ENCODE data around the gene L1CAM.

Gene L1CAM

DNA sequence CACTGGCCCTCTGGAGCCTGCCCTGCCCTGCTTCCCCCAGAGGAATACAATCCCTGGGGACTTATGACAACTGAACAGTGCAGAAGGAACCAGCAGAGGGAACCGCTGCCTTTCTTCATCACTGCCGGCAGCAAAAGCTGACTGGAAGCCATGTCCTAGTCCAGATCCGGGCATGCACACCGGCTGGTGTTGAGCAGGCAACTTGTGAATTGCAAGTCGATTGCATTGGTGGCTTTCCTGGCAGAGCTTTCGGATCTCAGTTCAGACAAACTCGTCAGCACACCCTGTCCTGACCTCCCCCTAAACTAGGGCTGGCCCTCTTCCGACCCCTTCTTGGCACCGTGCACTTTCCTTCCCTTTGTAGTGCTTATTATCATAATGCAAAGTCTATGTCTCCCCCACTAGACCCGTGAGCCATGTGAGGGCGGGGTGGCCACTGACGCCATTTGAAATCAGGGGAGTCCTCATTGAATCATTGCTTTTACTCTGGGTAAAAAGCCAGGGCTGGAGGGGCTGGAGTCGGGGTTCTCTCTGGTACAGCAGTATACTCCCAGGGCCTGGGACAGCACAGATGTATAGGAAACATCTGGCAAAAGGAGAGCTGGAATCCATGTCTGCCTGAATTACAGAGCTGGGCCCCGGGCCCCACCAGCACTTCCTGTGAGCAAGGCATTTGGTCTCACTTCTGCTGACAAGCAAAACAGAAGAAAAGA lies 38.3 kb upstream of the L1CAM start:
- FAIRE-seq, result no peak

DNA sequence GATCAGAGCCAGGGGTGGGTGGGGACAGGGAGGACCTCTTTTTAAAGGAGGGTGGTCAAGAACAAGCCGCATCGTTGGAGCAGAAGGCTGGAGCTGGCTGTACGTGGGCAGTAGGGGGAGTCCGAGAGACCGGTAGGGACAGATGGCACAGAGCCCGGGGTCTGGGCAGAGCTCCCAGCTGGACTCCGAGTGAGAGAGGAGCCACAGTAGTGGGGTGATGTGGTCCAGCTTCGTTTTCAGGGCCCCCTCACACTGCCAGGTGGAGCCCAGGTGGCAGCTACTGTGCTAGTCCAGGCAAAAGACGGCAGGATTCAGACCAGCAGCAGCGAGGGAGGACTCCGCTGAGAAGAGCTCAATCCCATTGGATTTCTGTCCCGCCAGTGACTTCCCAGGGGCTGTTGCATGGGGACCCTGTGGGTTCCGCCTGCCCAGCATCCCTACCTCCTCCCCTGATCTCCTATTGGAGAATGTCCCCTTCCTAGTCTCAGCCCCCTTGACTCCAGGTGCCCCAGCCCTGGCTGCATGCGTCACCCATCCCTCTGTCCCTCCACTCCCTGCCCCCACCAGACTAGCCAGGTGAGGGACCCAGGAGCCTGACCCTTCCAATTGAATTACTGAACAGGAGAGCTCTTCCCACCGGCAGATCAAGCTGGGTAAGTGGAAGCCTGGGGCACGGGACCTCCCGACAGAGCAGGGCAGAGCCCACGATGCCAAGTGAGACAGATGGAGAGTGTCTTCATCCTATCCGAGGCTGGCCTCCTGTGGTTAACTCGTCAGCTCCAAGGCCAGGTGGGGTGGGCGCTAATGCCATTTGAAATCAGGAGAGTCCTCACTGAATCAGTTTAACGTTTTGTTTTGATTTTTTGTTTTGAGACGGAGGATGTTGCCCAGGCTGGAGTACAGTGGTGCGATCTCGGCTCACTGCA lies 37.2 kb upstream of the L1CAM start:
- FAIRE-seq, result no peak

DNA sequence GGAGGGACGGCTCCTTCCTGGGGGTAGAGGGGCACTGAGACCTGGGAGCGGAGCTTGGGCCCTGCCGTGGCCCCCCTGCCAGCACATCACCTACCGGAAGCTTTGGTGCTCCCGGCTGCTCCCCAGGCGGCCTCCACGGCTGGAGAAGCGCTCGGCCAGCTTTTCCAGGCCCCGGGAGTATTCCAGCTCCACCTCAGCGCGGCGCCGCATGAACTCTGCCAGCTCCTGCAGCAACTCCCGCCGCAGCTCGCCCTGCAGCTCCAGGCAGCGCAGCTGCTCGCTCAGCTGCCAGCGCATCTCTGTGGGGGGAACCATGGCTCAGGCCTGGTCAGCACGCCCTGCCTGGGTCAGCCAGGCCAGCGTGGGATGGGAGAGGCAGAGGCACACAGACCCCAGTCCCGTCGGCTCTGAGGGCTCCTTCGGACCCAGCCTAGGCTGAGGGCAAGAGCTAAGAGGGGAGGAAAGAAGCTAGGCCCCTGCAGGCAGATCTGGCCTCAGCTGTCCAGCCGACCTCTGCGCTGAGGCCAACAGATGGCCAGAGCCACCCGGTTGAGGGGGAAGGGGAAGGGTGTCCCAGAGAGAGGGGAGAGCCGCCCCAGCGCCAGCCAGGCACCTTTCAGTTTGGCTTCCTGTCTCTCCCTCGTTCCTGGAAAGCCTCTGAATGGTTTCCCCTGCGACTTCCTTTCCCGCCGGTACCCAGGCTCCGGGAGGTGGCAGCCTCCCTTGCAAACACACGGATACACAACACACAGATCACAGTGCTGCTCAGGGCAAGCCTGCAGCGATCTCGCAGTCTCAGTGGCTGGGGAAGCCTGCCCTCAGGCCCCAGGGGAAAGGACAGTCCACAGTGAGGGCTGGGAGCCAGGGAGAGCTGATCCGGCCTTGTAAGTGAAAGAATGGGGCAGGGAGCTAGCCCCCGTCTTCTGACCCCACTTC lies 35.8 kb upstream of the L1CAM start:
- FAIRE-seq, result no peak

DNA sequence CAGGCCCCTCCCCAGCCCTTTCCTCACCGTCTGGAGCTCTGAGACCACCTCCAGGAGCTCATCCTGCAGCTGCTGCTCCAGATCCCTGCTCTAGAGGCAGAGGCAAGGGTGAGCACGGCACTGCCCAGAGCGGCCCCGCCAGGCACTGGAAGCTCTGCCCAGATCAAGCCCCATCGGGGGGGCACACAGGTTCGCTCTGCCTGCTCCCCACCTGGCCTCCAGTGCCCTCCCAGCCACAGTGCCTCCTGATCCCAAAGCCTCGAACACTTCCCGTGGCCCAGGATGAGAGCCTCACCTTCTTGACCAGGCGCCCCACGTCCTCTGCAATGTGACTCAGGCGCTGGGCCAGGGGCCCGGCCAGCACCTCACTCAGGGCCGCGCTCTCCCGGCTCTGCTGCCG lies 35.1 kb upstream of the L1CAM start:
- FAIRE-seq, result no peak

DNA sequence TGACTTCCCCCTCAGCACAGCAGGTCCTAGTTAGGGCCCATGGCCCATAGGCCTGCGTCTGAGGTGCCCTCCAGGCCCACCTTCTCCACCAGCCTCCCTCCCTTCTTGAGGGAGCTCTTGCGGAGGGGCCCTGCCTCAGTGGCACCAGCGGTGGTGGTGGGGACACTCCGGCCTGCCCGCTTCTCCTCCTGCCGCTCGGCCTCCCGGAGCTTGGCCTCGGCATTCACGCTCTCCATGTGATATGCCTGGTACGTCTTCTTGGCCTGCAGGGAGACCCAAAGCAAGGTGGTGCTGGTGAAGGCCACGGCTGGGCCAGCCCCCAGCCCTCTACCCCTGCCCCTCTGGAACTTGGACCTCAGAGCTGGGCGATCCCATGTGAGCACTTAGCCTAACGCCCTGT lies 34.6 kb upstream of the L1CAM start:
- no peak for FAIRE-seq

DNA sequence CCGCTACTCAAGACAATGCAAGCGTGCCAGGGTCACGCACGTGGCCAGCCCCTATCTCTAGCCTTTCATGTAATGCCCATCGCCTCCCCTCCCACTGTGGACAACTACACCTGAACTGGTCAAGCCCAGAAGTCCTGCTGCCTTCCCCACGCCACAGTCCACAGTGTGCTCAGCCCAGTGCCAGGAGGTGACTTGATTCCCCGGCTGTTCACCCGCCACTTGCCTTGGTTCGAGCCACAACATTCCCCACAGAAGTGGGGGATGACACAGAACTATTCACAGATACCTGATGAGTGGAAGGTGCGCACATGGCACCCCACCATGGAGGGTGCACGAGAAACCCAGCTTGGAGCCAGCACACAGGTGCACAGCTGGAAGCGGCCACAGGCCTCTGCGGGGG lies 33.3 kb upstream of the L1CAM start:
- FAIRE-seq, result no peak

DNA sequence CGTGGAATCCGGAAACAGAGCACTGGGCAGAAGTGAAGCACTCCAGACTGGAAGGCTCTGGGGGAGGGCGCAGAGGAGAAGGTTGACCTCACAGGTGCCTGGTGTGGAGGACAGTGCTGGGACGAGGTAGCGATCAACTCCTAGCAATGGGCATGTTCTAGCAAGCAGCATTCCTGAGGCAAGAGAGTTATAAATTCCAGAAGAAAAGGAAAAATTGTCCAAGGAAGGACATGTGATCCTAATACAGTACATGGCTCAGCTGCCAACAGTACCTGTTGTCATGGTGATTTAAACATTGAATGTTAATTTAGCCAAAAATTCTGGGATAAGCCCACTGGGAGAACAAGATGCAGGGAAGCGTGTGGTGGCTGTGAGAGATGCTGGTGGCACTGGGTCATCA lies 31.9 kb upstream of the L1CAM start:
- FAIRE-seq, result no peak

DNA sequence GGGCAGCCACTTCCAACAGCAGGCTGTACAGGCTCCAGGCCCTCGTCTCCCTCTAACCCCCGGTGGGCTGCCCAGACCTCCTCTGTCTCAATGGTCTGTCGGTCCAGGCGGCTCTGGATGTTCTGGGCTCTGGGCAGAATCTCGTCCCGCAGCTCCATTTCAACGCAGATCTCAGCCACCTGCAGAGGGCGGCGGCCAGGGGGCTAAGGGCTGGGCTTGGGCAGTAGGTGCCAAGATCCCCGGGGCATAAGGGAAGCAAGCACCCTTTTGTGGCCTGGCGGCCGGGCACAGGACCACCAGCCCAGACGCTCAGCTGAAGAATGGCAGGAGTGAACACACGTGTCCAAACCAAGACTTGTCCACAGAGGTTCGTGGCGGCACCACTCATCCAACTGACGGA lies 27.7 kb upstream of the L1CAM start:
- FAIRE-seq, result no peak

DNA sequence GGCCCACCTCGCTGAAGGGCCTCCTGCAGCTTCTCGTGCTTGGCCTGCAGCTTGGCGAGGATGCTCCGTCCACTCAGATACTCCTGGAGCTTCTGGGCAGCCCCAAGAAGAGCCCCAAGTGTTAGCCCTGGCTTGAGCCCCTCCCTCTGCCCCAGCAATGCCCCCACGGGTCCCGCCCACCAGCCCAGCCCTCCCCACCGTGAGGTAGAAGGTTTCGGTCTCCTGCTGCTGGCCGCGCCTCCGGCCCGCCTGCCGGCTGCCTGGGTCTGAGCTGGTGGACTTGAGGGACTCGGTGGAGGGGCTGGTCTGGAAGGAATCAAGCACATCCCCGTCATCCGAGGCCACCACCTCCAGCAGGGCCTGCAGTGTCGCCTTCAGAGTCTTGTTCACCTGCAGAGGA lies 27.2 kb upstream of the L1CAM start:
- no peak for FAIRE-seq

DNA sequence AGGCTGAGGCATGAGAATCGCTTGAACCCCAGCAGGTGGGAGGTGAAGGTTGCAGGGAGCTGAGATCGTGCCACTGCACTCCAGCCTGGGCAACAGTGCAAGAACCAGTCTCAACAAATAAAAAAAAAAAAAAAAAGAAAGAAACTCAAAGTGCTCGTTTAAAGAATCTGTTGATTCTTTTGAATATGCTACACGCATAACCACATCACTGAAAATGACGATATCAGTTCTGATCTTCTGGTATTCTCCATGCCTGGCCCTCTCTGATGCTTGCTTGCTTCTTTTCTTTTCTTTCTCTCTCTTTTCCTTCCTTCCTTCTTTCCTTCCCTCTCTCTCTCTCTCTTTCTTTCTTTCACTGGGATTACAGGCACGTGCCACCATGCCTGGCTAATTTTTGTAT lies 25.8 kb upstream of the L1CAM start:
- FAIRE-seq, result no peak

DNA sequence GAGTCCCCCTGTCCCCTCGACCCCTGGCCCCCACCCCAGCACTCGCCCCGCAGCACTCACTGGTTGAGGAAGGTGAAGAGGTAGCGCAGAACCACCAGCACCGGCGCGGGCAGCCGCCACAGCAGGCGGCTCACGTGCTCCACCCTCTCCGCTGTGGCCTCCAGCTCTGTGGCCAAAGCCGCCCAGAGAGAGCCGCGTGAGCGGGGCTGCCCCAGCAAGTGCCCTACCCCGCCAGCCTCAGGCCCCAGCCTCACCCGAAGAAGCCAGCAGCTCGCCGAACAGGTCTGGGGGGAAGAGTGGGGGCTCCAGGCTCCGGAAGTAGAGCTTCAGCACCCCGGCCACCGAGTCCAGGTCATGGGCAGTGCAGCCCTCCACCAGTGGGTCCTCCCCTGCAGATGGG lies 24.5 kb upstream of the L1CAM start:
- FAIRE-seq, result no peak

DNA sequence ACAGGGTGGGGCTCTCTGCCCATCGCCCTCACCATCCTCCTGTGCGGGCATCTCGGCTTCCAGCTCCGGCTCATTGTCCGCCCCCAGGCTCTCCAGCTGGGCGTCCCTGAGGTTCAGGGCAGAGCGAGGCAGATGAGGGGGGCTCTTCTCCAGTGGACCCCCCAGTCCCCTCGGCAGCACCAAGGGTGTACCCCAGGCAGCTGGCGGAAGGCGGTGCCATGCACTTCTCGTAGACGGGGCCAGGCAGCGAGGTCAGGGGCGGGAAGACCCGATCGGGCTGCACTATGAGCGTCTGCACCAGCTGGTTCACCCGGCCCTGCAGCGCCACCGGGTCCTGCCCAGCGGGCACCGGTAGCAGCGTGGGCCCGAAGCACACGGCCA lies 24.0 kb upstream of the L1CAM start:
- FAIRE-seq, result no peak

DNA sequence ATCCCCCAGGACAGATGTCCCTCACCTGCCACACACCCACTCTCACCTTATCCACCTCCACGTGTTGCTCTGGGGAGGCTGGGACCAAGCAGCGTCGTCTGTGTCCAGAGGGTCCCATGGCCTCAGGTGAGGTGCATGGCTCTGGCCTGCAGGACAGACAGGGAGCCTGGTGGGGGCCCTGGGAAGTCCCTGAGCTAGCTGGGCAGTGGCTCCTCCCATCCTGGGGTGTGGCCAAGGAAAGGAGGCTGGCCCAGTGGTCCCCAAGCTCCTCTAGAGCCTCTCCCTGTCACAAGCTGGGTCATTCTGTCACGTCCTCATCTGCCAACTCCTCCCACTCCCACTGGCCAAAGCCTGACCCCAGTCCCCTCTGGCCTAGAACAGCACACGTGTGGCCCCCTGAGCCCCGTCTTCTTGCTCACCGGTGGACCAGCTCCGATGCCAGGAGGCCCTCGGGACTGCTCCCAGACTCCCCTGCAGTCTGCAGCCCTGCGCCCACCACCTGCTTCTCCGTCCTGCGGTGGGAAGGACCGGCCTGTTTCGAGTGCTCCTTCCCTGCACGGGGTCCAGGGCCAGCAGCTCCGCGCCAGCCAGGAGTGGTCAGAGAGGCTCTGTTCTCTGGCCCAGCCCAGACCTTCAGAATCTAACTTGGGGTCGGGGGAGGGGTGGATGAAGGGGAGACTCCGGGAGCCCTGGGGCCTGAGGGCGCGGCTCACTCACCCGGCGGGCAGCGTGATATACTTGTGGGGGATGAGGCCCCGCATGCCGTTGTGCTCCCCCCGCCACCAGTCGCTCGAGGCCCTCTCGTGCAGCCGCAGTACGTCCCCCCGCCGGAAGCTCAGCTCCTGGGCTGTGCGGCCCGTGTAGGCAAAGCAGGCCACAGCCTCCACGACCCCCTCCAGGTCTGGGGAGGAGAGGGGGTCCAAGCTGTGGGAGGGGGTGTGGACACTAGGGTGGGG lies 23.3 kb upstream of the L1CAM start:
- FAIRE-seq, result no peak

DNA sequence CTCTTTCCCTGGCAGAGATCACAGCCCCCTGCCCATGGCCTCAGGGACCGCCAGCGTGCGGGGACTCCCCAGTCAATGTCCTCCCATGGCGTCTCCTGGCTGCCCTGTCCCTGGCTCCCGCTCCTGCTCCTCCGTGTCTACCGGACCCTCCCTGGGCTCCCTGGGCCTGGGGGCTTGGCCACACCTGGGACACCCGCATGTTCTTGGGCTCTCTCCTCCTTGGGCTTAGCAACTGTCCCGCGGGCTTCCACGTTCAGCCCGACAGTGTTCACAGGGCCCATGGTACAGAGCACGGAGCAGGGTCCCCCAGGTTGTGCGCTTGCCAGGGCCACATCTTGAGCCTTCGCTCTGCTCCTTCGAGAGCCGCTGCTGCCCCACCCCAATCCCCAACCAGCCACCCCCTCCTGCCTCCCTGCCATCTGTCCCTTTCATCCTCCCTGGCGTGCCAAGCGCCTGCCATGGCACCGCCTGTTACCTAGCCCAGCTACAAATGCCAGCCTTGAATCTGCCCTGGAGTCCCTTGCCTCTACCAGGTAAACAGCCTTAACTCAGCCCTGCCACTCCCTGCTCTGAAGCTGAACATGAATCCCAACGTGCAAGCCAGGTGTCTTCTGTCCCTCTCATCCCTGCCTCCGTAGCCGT lies 22.4 kb upstream of the L1CAM start:
- no peak for FAIRE-seq

DNA sequence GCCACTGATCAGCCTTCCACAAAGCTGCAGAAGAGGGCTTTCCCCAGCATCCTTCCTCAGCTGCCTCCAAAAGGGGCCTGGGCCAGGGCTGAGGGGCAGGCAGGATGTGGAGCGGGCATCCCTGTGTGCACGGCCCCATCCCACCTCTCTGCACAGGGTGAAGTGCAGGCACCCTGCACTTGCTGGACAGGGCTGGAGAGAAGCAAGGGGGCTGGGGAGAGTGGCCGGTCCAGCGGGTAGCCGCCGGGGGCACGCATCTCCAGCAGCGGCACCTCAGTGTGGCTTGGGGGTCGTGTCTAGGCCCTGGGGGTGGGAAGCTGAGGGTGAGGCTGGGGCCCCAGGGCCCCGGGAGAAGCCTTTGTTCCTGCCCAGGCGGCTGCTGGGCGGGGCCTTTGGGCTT lies 21.5 kb upstream of the L1CAM start:
- FAIRE-seq, result no peak

DNA sequence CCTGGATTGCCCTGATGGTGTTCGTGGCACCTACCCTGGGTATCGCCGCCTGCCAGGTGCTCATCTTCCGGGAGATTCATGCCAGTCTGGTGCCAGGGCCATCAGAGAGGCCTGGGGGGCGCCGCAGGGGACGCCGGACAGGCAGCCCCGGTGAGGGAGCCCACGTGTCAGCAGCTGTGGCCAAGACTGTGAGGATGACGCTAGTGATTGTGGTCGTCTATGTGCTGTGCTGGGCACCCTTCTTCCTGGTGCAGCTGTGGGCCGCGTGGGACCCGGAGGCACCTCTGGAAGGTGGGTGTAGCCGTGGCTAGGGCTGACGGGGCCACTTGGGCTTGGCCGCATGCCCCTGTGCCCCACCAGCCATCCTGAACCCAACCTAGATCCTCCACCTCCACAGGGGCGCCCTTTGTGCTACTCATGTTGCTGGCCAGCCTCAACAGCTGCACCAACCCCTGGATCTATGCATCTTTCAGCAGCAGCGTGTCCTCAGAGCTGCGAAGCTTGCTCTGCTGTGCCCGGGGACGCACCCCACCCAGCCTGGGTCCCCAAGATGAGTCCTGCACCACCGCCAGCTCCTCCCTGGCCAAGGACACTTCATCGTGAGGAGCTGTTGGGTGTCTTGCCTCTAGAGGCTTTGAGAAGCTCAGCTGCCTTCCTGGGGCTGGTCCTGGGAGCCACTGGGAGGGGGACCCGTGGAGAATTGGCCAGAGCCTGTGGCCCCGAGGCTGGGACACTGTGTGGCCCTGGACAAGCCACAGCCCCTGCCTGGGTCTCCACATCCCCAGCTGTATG lies 20.3 kb upstream of the L1CAM start:
- FAIRE-seq, result no peak

DNA sequence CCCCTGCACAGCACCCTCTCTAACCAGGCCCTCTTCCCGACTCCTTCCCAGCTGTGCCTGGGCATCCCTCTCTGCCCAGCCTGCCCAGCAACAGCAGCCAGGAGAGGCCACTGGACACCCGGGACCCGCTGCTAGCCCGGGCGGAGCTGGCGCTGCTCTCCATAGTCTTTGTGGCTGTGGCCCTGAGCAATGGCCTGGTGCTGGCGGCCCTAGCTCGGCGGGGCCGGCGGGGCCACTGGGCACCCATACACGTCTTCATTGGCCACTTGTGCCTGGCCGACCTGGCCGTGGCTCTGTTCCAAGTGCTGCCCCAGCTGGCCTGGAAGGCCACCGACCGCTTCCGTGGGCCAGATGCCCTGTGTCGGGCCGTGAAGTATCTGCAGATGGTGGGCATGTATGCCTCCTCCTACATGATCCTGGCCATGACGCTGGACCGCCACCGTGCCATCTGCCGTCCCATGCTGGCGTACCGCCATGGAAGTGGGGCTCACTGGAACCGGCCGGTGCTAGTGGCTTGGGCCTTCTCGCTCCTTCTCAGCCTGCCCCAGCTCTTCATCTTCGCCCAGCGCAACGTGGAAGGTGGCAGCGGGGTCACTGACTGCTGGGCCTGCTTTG lies 19.6 kb upstream of the L1CAM start:
- no peak for FAIRE-seq

DNA sequence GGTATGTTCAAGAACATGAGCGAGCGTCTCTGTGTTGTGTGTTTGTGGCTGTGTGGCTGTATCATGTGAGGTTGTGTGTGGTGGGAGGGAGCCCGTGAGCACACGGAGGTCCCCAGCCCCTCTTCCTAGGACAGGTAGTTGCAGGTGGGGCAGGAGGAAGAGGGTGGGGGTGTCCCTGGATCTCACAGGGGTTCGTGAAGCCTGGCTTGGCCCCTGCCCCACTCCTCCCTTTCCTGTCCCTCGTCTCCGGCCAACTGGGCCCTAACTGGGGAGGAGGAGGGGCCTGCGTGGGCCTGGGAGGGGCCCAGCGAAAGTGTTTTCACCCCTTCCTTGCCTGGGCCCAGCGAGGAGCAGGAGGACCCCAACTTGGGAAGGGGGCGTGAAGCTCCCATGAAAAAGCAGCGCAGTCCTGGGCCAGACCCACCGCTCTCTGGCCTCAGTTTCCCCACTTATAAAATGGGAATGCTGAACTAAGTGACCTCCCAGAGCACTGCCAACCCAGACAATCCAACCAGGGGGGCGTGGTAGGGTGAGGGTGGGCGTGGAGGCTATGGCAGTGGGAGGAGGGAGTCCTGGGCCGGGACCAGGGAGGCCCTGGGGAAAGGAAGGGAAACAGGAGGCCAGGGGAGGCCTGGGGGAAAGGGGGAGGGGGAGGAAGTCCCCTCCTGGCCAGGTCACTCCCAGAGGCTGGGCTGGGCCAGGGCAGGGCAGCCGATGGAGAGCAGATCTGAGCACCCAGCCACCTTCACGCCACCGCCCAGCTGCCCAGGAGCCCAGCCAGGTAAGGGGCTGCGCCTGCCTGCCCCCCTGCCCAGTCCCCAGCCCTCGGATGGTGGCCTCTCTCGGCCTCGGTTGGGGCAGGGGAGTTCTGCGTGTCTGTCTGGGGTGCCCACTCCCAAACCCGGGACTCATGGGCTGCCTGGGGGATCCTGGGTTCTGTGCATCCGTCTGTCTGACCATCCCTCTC lies 18.3 kb upstream of the L1CAM start, which contains the start of gene AVPR2:
AVPR2 (plus strand) TSS at position 683 of the 967 bp plus-strand sequence. CDS start 473 bp downstream, outside the sequence.
- no peak for FAIRE-seq
